Measurements from ENCODE around the gene PHPT1. TPM values are rescaled to one million over a fixed set of nuclear protein-coding genes. Genes with fewer than 3 reads are reported as not detected.

The PHPT1 gene
- total and polyA plus RNA-seq, 2 of the 13 experiments (the other 11 are each of a cell fraction or from before 2014, with no cell fraction given), result 189 to 192 TPM

- TF ChIP-seq CEBPZ (IDR thresholded peaks at IDR 0.05; ENCODE audit: low read length) (no peak), MTA3 (CRISPR knock-in tag; IDR thresholded peaks at IDR 0.05) (no peak), STAG1 (CRISPR knock-in tag; IDR thresholded peaks at IDR 0.05) (no peak), SP4 (CRISPR knock-in tag; IDR thresholded peaks at IDR 0.05) (0 out of 2 replicates have a peak, but pooled peaks have one; percentile 33), ATF1 (CRISPR knock-in tag; IDR thresholded peaks at IDR 0.05) (no peak), TMF1 (CRISPR knock-in tag; IDR thresholded peaks at IDR 0.05; ENCODE audit: low read depth) (no peak), GTF3A (CRISPR knock-in tag; conservative IDR thresholded peaks at IDR 0.05) (0 out of 2 replicates have a peak, but pooled peaks have one; percentile 36), WIZ (CRISPR knock-in tag; IDR thresholded peaks at IDR 0.05) (no peak), RXRB (CRISPR knock-in tag; IDR thresholded peaks at IDR 0.05; ENCODE audit: borderline replicate concordance) (peak; percentile 46; the same call in 1 of the 2 replicates), LRRFIP1 (CRISPR knock-in tag; conservative IDR thresholded peaks at IDR 0.05) (no peak), MTF1 (CRISPR knock-in tag; IDR thresholded peaks at IDR 0.05) (no peak), NR2F2 (IDR thresholded peaks at IDR 0.05; ENCODE audit: borderline replicate concordance, low read depth) (no peak), THAP11 (CRISPR knock-in tag; IDR thresholded peaks at IDR 0.05) (no peak), ADNP (CRISPR knock-in tag; IDR thresholded peaks at IDR 0.05) (no peak), LBX2 (CRISPR knock-in tag; IDR thresholded peaks at IDR 0.05; ENCODE audit: borderline replicate concordance) (no peak), ARHGAP35 (CRISPR knock-in tag; IDR thresholded peaks at IDR 0.05; ENCODE audit: borderline replicate concordance) (no peak), ZFP1 (CRISPR knock-in tag; IDR thresholded peaks at IDR 0.05) (no peak), POLR2AphosphoS2 (IDR thresholded peaks at IDR 0.05; ENCODE audit: low read depth, low read length) (0 out of 2 replicates have a peak, but pooled peaks have one; percentile 2), PBX3 (CRISPR knock-in tag; IDR thresholded peaks at IDR 0.05; ENCODE audit: borderline replicate concordance) (no peak), MBD4 (IDR thresholded peaks at IDR 0.05; ENCODE audit: borderline replicate concordance, low read length) (no peak)
- TF ChIP-seq, protein P1, sequence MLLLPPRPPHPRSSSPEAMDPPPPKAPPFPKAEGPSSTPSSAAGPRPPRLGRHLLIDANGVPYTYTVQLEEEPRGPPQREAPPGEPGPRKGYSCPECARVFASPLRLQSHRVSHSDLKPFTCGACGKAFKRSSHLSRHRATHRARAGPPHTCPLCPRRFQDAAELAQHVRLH (CRISPR knock-in tag; IDR thresholded peaks at IDR 0.05; ENCODE audit: borderline replicate concordance, low read depth), result no peak; the same call in 1 of the 2 replicates
- TF ChIP-seq, protein P2, sequence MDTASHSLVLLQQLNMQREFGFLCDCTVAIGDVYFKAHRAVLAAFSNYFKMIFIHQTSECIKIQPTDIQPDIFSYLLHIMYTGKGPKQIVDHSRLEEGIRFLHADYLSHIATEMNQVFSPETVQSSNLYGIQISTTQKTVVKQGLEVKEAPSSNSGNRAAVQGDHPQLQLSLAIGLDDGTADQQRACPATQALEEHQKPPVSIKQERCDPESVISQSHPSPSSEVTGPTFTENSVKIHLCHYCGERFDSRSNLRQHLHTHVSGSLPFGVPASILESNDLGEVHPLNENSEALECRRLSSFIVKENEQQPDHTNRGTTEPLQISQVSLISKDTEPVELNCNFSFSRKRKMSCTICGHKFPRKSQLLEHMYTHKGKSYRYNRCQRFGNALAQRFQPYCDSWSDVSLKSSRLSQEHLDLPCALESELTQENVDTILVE (CRISPR knock-in tag; IDR thresholded peaks at IDR 0.05), result no peak
Observed at GRCh38 chr9:136840877-136841645, 8.1 kb upstream of the PHPT1 start (continued).

Data from HepG2 (cell line).